Measurements from ENCODE around the gene FIGNL1. TPM values are rescaled to one million over a fixed set of nuclear protein-coding genes. Genes with fewer than 3 reads are reported as not detected.

Gene FIGNL1
- polyA plus RNA-seq, 2 of the 4 experiments (the other 2 are of a cell fraction): 25.4 to 27.9 TPM

DNA sequence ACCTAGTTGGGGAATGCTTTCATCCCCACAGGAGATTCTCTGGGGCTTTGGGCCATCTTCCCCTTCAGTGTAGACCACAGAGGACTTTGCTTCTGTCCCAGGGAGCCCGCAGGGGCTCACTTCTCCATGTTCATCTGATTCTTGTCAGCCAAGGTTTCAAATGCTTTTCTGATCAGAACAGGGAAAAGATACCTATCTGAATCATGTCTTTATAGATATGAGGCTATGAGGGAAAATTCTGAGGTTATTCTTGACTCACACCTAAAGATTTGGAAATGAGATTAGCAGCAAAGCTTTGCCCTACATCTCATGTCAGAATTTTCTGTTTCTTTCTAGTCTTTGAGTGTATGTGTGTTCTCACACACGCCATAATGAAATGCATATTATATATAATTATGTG lies 53.3 kb downstream of the FIGNL1 start:
- H3K4me3 ChIP-seq: no peak overlapping the region
- no peaks in the 10 kb centered on the region for H3K4me1 ChIP-seq
- ChIA-PET CTCF (no interaction called here), POLR2A (no interaction called here)
- no peak for DNase-seq (ENCODE audit: low read depth in 1 of 2, low spot score in 1 of 2)
- 2% methylated on average over 2 of the region's 2 CpGs for WGBS (ENCODE audit: missing lambda C conversion rate)
- no peak overlapping the region for H3K27ac ChIP-seq
- H3K9me3 ChIP-seq: no peaks in the 10 kb centered on the region
- no peak overlapping the region for H3K4me2 ChIP-seq
- no peak for FAIRE-seq
- TF ChIP-seq MYC (IDR thresholded peaks at IDR 0.05; ENCODE audit: borderline replicate concordance, low read length) (no peak), BHLHE40 (IDR thresholded peaks at IDR 0.05; ENCODE audit: low read depth, low read length) (no peak), RNF2 (IDR thresholded peaks at IDR 0.05; ENCODE audit: borderline replicate concordance, low read depth) (no peak), JUNB (IDR thresholded peaks at IDR 0.05) (no peak), SMC3 (IDR thresholded peaks at IDR 0.05) (no peak)
- no peak for ATAC-seq

DNA sequence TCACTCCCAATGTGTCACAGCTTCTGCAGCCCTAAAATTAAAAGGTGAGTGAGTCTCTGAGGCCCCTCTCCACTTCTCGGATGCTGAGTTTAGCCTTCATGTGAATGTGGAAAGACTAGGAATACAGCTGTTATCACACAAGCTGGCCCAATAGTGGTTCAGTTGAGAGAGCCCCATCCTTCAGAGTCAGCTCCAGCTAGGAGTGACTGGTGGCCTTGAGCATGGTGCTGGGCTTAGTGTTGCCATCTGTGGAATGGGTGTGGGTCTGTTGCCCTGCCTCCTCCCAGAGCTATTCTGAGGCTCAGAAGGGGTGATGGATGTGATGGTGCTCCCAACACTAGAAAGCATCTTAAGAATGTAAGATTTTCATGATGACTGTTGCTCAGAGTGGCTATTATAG lies 55.8 kb downstream of the FIGNL1 start:
- FAIRE-seq (no peak), ATAC-seq (no peak), DNase-seq (ENCODE audit: low read depth in 1 of 2, low spot score in 1 of 2) (no peak)
- Histone ChIP-seq H3K9me3 (no peaks in the 10 kb centered on the region), H3K27ac (no peak overlapping the region), H3K4me2 (no peak overlapping the region), H3K4me1 (no peaks in the 10 kb centered on the region), H3K4me3 (no peak overlapping the region)
- 43% methylated on average over 1 of the region's 1 CpG for WGBS (ENCODE audit: missing lambda C conversion rate)
- ChIA-PET POLR2A (no interaction called here), CTCF (no interaction called here)
- TF ChIP-seq EHF (CRISPR knock-in tag; IDR thresholded peaks at IDR 0.05): no peak
- TF ChIP-seq, protein P1, sequence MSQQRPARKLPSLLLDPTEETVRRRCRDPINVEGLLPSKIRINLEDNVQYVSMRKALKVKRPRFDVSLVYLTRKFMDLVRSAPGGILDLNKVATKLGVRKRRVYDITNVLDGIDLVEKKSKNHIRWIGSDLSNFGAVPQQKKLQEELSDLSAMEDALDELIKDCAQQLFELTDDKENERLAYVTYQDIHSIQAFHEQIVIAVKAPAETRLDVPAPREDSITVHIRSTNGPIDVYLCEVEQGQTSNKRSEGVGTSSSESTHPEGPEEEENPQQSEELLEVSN (IDR thresholded peaks at IDR 0.05; ENCODE audit: borderline replicate concordance, low read depth): no peak
- no peak for TF ChIP-seq MYC (IDR thresholded peaks at IDR 0.05; ENCODE audit: borderline replicate concordance, low read length)
- no peak for TF ChIP-seq PHF8 (IDR thresholded peaks at IDR 0.05; ENCODE audit: borderline replicate concordance, low read depth)
- TF ChIP-seq ZFP36 (IDR thresholded peaks at IDR 0.05; ENCODE audit: borderline replicate concordance, partially characterized antibody): no peak
- TF ChIP-seq FOSL2 (IDR thresholded peaks at IDR 0.05): no peak
- no peak for TF ChIP-seq FOSL2 (CRISPR knock-in tag; IDR thresholded peaks at IDR 0.05)
- TF ChIP-seq CHD2 (IDR thresholded peaks at IDR 0.05; ENCODE audit: low read length, partially characterized antibody): no peak
- no peak for TF ChIP-seq POLR2A (IDR thresholded peaks at IDR 0.05; ENCODE audit: low read length)
- no peak for TF ChIP-seq KDM5A (IDR thresholded peaks at IDR 0.05)
- no peak for TF ChIP-seq NPAS2 (CRISPR knock-in tag; IDR thresholded peaks at IDR 0.05; ENCODE audit: borderline replicate concordance)

Small RNAs within 50 kb of the gene (small RNA-seq; reads per million reads assigned to genes)
- 0 reads per million in 6 experiments for gene RNU6-1091P

Other genes starting within 250 kb of the FIGNL1 start
- not detected in 2 replicates for gene IKZF1, start 145.6 kb downstream of the FIGNL1 start, polyA plus RNA-seq (2011; rRNA removed)
- gene IKZF1, start 145.6 kb downstream of the FIGNL1 start, polyA plus RNA-seq (2017; fragmentation: RNase III; extraction: RNeasy Plus Mini Kit Qiagen cat#74134 plus additional on column Dnase treatment): not detected in 3 replicates
- gene DDC, start 115.1 kb upstream of the FIGNL1 start, polyA plus RNA-seq (2011; rRNA removed): 2.2 and 2.8 TPM in 2 replicates
- gene DDC, start 115.1 kb upstream of the FIGNL1 start, polyA plus RNA-seq (2017; fragmentation: RNase III; extraction: RNeasy Plus Mini Kit Qiagen cat#74134 plus additional on column Dnase treatment): 1.0 to 2.1 TPM (median 1.3 TPM) in 3 replicates